CD4-positive, alpha-beta T cell treated with Interleukin-17A for 1 hour (primary cell): ENCODE results near the gene PPARGC1A.

Source experiments
- DNase-seq: peaks from one replicate; pipeline ENCODE4 v3.0.0-alpha.2; 2020

The PPARGC1A gene

GRCh38 chr4:23768541-23768940 is 121.3 kb downstream of the PPARGC1A start:
- DNase-seq, result no peak

- no peak for DNase-seq
Measured at GRCh38 chr4:23766344-23766743, 123.5 kb downstream of the PPARGC1A start.

- no peak for DNase-seq
Measured at GRCh38 chr4:23763559-23763958, 126.3 kb downstream of the PPARGC1A start.

DNA sequence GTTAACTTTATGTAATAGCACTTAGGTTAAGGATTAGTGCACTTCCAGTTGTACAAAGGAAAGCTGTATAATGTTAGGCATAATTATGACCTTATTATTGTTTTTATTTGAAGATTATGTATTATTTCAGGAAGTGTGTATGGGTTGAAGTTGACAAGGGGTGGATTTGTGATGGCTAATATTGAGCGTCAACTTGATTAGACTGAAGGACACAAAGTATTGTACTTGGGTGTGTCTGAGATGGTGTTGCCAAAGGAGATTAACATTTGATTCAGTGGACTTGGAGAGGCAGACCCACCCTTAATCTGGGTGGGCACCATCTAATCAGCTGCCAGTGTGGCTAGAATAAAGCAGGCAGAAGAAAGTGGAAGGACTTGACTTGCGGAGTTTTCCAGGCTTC is 127.3 kb downstream of the PPARGC1A start:
- DNase-seq, result no peak

- DNase-seq, result no peak
Measured at GRCh38 chr4:23759066-23759465, 130.8 kb downstream of the PPARGC1A start.

GRCh38 chr4:23754688-23755087 is 135.2 kb downstream of the PPARGC1A start:
- DNase-seq, result no peak

- no peak for DNase-seq
Measured at GRCh38 chr4:23750125-23750524, 139.7 kb downstream of the PPARGC1A start.

DNA sequence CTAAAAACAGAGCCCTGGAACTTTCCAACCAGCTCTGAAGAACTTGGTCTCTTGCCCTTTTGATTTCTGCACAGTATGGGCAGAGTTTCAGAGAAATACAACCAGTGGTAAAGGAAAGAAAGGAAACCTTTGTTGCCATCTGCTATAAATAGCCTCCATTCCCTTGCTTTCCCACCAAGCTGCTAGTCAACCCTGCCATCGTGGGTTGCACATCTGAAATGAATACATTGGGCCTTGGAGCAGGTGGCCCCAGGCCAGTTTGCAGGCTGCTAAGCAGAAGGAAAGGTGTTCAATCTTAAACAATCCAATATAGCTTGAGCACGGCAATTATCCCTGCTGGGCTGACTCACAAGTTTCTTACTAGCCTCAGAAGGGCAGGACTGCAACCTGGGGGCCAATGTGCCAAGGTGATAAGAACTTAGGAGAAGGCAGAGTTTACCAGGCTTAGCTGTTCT is 142.5 kb downstream of the PPARGC1A start:
- no peak for DNase-seq

DNA sequence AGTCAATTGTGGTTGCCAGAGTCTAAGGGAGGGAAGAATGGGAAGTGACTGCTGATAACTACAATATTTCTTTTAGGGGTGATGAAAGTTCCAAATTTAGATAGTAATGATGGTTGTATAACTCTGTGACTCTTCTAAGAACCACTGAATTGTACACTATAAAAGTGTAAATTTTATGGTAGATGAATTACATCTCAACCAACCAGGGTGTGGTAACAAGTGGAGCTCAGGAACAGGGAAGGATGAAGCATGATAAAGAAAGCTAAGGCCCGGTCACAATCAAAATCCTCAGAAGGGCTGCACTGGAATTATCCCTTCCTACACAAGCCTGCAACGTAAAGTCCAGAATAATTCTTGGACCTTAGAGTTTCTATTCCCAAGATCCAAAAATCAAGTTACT is 143.2 kb downstream of the PPARGC1A start:
- no peak for DNase-seq

DNA sequence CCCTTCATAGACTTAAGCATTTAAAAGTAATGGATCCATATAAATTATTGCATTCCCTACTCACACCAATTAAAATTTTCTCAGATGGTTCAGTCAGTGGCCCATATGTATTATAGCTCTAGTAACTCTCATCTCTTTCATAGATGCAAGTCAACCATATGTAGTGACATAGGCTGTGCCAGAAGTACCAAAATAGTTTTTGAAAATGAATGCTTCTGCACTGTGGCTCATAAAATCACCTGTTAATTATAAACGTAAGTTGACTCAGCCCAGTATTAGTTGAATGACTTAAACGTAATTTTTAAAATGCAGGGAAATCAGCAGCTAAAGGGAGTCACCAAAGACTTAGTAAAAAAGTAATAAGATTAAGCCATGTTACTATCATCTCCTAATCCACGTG is 143.8 kb downstream of the PPARGC1A start:
- DNase-seq, result no peak

DNA sequence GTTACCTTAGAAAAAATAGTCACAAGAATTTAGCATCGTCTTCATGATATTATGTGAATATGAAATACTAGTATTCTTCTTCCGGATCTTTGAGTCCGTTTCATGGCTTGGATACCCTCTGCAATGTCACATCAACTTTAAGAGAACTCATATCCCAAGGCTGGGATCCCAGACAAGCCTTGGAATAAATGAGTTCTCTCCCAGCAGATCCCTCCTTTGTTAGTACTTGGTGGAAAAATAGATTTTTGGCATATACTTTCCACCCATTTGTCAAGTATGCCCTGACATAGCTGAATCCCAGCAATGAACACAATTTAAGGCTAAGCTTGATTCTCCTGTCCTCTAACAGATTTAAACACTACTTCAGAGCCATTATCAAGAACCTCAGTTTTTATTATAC is 144.5 kb downstream of the PPARGC1A start:
- DNase-seq, result no peak
